Measurements from ENCODE around the gene FAM13C. TPM values are rescaled to one million over a fixed set of nuclear protein-coding genes. Genes with fewer than 3 reads are reported as not detected.

FAM13C gene
- total RNA-seq, 1 donor from 2014 or later = 11.8 TPM

GRCh38 chr10:59216178-59216869, 146.0 kb downstream of the FAM13C start:
- no peak for TF ChIP-seq CTCF (IDR thresholded peaks at IDR 0.05)
- no peak for ATAC-seq
- H3K27ac ChIP-seq = no peak overlapping the region
- intact Hi-C loops (cut with DNase I) = no loop called here
- no peaks in the 10 kb centered on the region for H3K27me3 ChIP-seq
- no peaks in the 10 kb centered on the region for H3K36me3 ChIP-seq
- H3K9me3 ChIP-seq = no peaks in the 10 kb centered on the region
- no peak overlapping the region for H3K4me3 ChIP-seq
- no peaks in the 10 kb centered on the region for H3K4me1 ChIP-seq
- no peak for DNase-seq

- H3K27me3 ChIP-seq = no peaks in the 10 kb centered on the region
- no peaks in the 10 kb centered on the region for H3K9me3 ChIP-seq
- ATAC-seq = no peak
- no peak for DNase-seq
- no peak overlapping the region for H3K27ac ChIP-seq
- intact Hi-C loops (cut with DNase I) = no loop called here
- no peaks in the 10 kb centered on the region for H3K36me3 ChIP-seq
- no peak for TF ChIP-seq CTCF (IDR thresholded peaks at IDR 0.05)
- H3K4me1 ChIP-seq = no peaks in the 10 kb centered on the region
- H3K4me3 ChIP-seq = no peak overlapping the region
Observed at GRCh38 chr10:59214160-59214559, 148.2 kb downstream of the FAM13C start.

- no peaks in the 10 kb centered on the region for H3K27me3 ChIP-seq
- no peak for TF ChIP-seq CTCF (IDR thresholded peaks at IDR 0.05)
- no peaks in the 10 kb centered on the region for H3K36me3 ChIP-seq
- no peak overlapping the region for H3K27ac ChIP-seq
- no peaks in the 10 kb centered on the region for H3K4me1 ChIP-seq
- no peak for DNase-seq
- intact Hi-C loops (cut with DNase I) = no loop called here
- H3K9me3 ChIP-seq = no peaks in the 10 kb centered on the region
- H3K4me3 ChIP-seq = no peak overlapping the region
- no peak for ATAC-seq
Observed at GRCh38 chr10:59212301-59212798, 150.0 kb downstream of the FAM13C start.

GRCh38 chr10:59206204-59206720, 156.1 kb downstream of the FAM13C start:
- no peak for ATAC-seq
- Histone ChIP-seq H3K9me3 (no peaks in the 10 kb centered on the region), H3K4me3 (no peak overlapping the region), H3K27ac (no peak overlapping the region), H3K27me3 (no peaks in the 10 kb centered on the region), H3K4me1 (no peaks in the 10 kb centered on the region), H3K36me3 (no peaks in the 10 kb centered on the region)
- intact Hi-C loops (cut with DNase I) = no loop called here
- TF ChIP-seq CTCF (IDR thresholded peaks at IDR 0.05) = no peak
- DNase-seq = no peak

Other genes starting within 250 kb of the FAM13C start
- not detected for gene PHYHIPL, start 185.9 kb downstream of the FAM13C start, total RNA-seq

Data from upper lobe of right lung (tissue), 1 donor.